H1 (cell line): ENCODE data around the gene TBC1D22A. TPM values are rescaled to one million over a fixed set of nuclear protein-coding genes. Genes with fewer than 3 reads are reported as not detected.

Experiments
- CTCF ChIA-PET: fragments of 300-600 bp; sonication (Branson Sonifier 250); formaldehyde crosslinking; loops from one replicate; lab custom pipeline; 2021; ENCODE audit not compliant: partially characterized antibody; lab: Charles Lee
- POLR2A ChIA-PET: fragments of 300-600 bp; sonication (Branson Sonifier 250); formaldehyde crosslinking; loops from one replicate; lab custom pipeline; 2021; ENCODE audit warnings: inconsistent platforms; ENCODE audit not compliant: partially characterized antibody; lab: Charles Lee
- DNase-seq, 2 experiments: peaks; one replicate each; pipeline versions ENCODE4 v3.0.0 to v3.0.0-alpha.2; 2010 to 2022; ENCODE audit warnings: low spot score in 2 of 2, low read depth in 1 of 2, mixed read lengths in 1 of 2
- FAIRE-seq: peaks from 2 replicates; lab custom pipeline; 2011; peaks lifted over from hg19 to GRCh38; lab: Jason Lieb, UNC
- H2AFZ ChIP-seq: 2 replicates; pipeline ENCODE4 v1.8.1; 2012; ENCODE audit warnings: low read length, inconsistent platforms
- H2AK5ac ChIP-seq: 2 replicates; pipeline ENCODE4 v1.6.1; 2013; ENCODE audit warnings: low read depth, low read length
- H2BK120ac ChIP-seq: replicated peaks from 2 replicates; pipeline ENCODE3; 2013; ENCODE audit warnings: low read depth, low read length, inconsistent platforms
- H2BK12ac ChIP-seq: 2 replicates; pipeline ENCODE4 v1.6.1; 2013; ENCODE audit warnings: low read depth, low read length
- H2BK15ac ChIP-seq: 2 replicates; pipeline ENCODE4 v1.6.1; 2013; ENCODE audit warnings: low read length
- H2BK20ac ChIP-seq: 2 replicates; pipeline ENCODE4 v1.6.1; 2013; ENCODE audit warnings: low read length
- H2BK5ac ChIP-seq: 2 replicates; pipeline ENCODE4 v1.6.1; 2013; ENCODE audit warnings: low read depth, low read length
- H3K14ac ChIP-seq: 2 replicates; pipeline ENCODE4 v1.6.1; 2013; ENCODE audit warnings: inconsistent platforms; ENCODE audit not compliant: insufficient read length
- H3K18ac ChIP-seq: 2 replicates; pipeline ENCODE4 v1.6.1; 2013; ENCODE audit warnings: low read length; ENCODE audit errors: extremely low read depth
- H3K23ac ChIP-seq: 2 replicates; pipeline ENCODE4 v1.6.1; 2013; ENCODE audit warnings: inconsistent platforms; ENCODE audit not compliant: insufficient read length
- H3K23me2 ChIP-seq: 2 replicates; pipeline ENCODE4 v1.6.1; 2013; ENCODE audit warnings: low read depth, low read length
- H3K27ac ChIP-seq: 2 replicates; pipeline ENCODE4 v1.6.1; 2011; ENCODE audit warnings: low read depth, low read length, inconsistent platforms
- H3K27me3 ChIP-seq, 4 experiments: replicated peaks in 1 of 4; 1 replicate in 1 of 4; 2 replicates in 3 of 4; pipeline versions ENCODE4 v1.6.1 to v1.8.1; 2011 to 2013; ENCODE audit warnings: low read length in 3 of 4, mild to moderate bottlenecking in 3 of 4, inconsistent platforms in 2 of 4, mixed read lengths in 2 of 4, moderate library complexity in 1 of 4; ENCODE audit not compliant: control insufficient read depth in 3 of 4, insufficient read depth in 3 of 4; ENCODE audit errors: extremely low read depth in 1 of 4
- H3K36me3 ChIP-seq, 4 experiments: 2 replicates each; pipeline versions ENCODE4 v1.6.1 to v1.8.1; 2011 to 2013; ENCODE audit warnings: mild to moderate bottlenecking in 4 of 4, low read length in 3 of 4, moderate library complexity in 2 of 4, control low read depth in 1 of 4, inconsistent platforms in 1 of 4; ENCODE audit not compliant: insufficient read depth in 4 of 4, control insufficient read depth in 2 of 4
- H3K4ac ChIP-seq: replicated peaks from 2 replicates; pipeline ENCODE3; 2013; ENCODE audit warnings: low read length, low read depth, mixed read lengths, inconsistent platforms; ENCODE audit not compliant: insufficient read length
- H3K4me1 ChIP-seq, 4 experiments: replicated peaks in 1 of 4; 1 replicate in 1 of 4; 2 replicates in 3 of 4; pipeline versions ENCODE4 v1.6.1 to v1.8.1; 2011 to 2013; ENCODE audit warnings: low read length in 3 of 4, inconsistent platforms in 2 of 4, mixed read lengths in 1 of 4; ENCODE audit not compliant: insufficient read depth in 4 of 4, control insufficient read depth in 3 of 4
- H3K4me2 ChIP-seq, 2 experiments: 2 replicates each; pipeline versions ENCODE4 v1.6.1 to v1.8.1; 2011 to 2013; ENCODE audit warnings: low read depth in 2 of 2, low read length in 2 of 2, control low read depth in 1 of 2, inconsistent platforms in 1 of 2, mild to moderate bottlenecking in 1 of 2; ENCODE audit not compliant: insufficient read depth in 1 of 2
- H3K4me3 ChIP-seq, 4 experiments: fragments of 200-600, 300-600 bp in 1 of 4; sonication (generic), shearing (Covaris generic), sonication (Bioruptor Twin) in 1 of 4; 2 replicates each; pipeline versions ENCODE4 v1.5.1 to v1.8.1; 2011 to 2016; ENCODE audit warnings: low read length in 4 of 4, low read depth in 3 of 4, control low read depth in 2 of 4, inconsistent platforms in 2 of 4, mild to moderate bottlenecking in 2 of 4, mixed read lengths in 1 of 4, moderate library complexity in 1 of 4; ENCODE audit not compliant: insufficient read depth in 2 of 4; ENCODE audit errors: extremely low read depth in 1 of 4
- H3K56ac ChIP-seq: replicated peaks from 2 replicates; pipeline ENCODE3; 2013; ENCODE audit warnings: low read depth, mild to moderate bottlenecking, mixed read lengths, low read length, inconsistent platforms; ENCODE audit not compliant: insufficient read length
- H3K79me1 ChIP-seq: 2 replicates; pipeline ENCODE4 v1.6.1; 2013; ENCODE audit warnings: low read depth, low read length, control low read depth
- H3K79me2 ChIP-seq, 2 experiments: 2 replicates each; pipeline versions ENCODE4 v1.6.1 to v1.8.1; 2012 to 2013; ENCODE audit warnings: low read length in 2 of 2, mild to moderate bottlenecking in 2 of 2, inconsistent platforms in 1 of 2; ENCODE audit not compliant: insufficient read depth in 2 of 2, control insufficient read depth in 1 of 2
- H3K9ac ChIP-seq, 4 experiments: replicated peaks in 1 of 4; 1 replicate in 1 of 4; 2 replicates in 3 of 4; pipeline versions ENCODE4 v1.6.1 to v1.8.1; 2011 to 2013; ENCODE audit warnings: low read depth in 3 of 4, low read length in 3 of 4, control low read depth in 2 of 4, mild to moderate bottlenecking in 2 of 4, moderate library complexity in 2 of 4, inconsistent platforms in 1 of 4; ENCODE audit errors: extremely low read depth in 1 of 4
- H3K9me3 ChIP-seq, 2 experiments: 2 replicates each; pipeline versions ENCODE4 v1.6.1 to v1.8.1; 2012 to 2013; ENCODE audit warnings: mild to moderate bottlenecking in 2 of 2, moderate library complexity in 2 of 2, control low read depth in 1 of 2, inconsistent platforms in 1 of 2, low read depth in 1 of 2, low read length in 1 of 2, mixed read lengths in 1 of 2; ENCODE audit not compliant: insufficient read depth in 2 of 2
- H4K20me1 ChIP-seq, 2 experiments: replicated peaks in 1 of 2; 2 replicates each; pipeline versions ENCODE3 to v1.8.1; 2011 to 2013; ENCODE audit warnings: inconsistent platforms in 2 of 2, low read length in 2 of 2, mild to moderate bottlenecking in 1 of 2; ENCODE audit not compliant: insufficient read depth in 2 of 2, control insufficient read depth in 1 of 2
- H4K5ac ChIP-seq: 2 replicates; pipeline ENCODE4 v1.6.1; 2013; ENCODE audit warnings: low read length, low read depth, mixed read lengths, inconsistent platforms; ENCODE audit not compliant: insufficient read length
- H4K8ac ChIP-seq: 2 replicates; pipeline ENCODE4 v1.8.0; 2013; ENCODE audit warnings: mild to moderate bottlenecking, moderate library complexity, low read length, inconsistent platforms; ENCODE audit not compliant: insufficient read depth; ENCODE audit errors: extremely low read depth
- H4K91ac ChIP-seq: replicated peaks from 2 replicates; pipeline ENCODE3; 2013; ENCODE audit warnings: low read length, mixed read lengths, inconsistent platforms; ENCODE audit not compliant: insufficient read length
- ASH2L ChIP-seq: fragments of 200-600, 300-600 bp; sonication (generic); IDR thresholded peaks from one replicate; pipeline ENCODE4 v1.7.1; 2017; ENCODE audit warnings: low read length
- ATF2 ChIP-seq: IDR thresholded peaks from 2 replicates; pipeline ENCODE4 v1.6.1; 2012; ENCODE audit warnings: low read length, inconsistent platforms
- WGBS, 2 experiments: shearing (Covaris generic) in 1 of 2; methylation state at CpG; one replicate each; pipeline versions ENCODE4 v1.1.6 to v1.1.7; 2013 to 2015; ENCODE audit warnings: low lambda C conversion rate in 2 of 2, mixed read lengths in 2 of 2, inconsistent platforms in 1 of 2, low coverage in 1 of 2, missing lambda C conversion rate in 1 of 2; ENCODE audit not compliant: insufficient replicate concordance in 2 of 2, insufficient coverage in 1 of 2, insufficient read length in 1 of 2; ENCODE audit errors: extremely low coverage in 1 of 2, missing lambda C conversion rate in 1 of 2; 5-methylcytosine and 5-hydroxymethylcytosine counted together
- polyA plus RNA-seq, 7 experiments: library from polyadenylated mRNA; depleted of rRNA in 3 of 7; stranded (reverse) in 5 of 7; unstranded in 2 of 7; fragments of >200 nt in 5 of 7; fragments of 200-250 nt in 2 of 7; gene quantifications; 1 replicate in 5 of 7; 2 replicates in 1 of 7; 4 replicates in 1 of 7; pipeline versions ENCODE4 v1.2.1 to v1.2.3, GENCODE V29; 2011 to 2013; ENCODE audit warnings: missing spikeins in 2 of 7, mixed read lengths in 2 of 7
- total RNA-seq: library from RNA; stranded (reverse); fragmentation: NEBNext Ultra II Directional; extraction: Animal tissue kit (Norgen Biotek cat#: 25700); gene quantifications from 2 replicates; pipeline ENCODE4 v1.2.1, GENCODE V29; 2021

The TBC1D22A gene
- total and polyA plus RNA-seq, 2 of the 8 experiments (the other 6 are each of a cell fraction or from before 2014, with no cell fraction given), result 11.9 to 18.4 TPM

DNA sequence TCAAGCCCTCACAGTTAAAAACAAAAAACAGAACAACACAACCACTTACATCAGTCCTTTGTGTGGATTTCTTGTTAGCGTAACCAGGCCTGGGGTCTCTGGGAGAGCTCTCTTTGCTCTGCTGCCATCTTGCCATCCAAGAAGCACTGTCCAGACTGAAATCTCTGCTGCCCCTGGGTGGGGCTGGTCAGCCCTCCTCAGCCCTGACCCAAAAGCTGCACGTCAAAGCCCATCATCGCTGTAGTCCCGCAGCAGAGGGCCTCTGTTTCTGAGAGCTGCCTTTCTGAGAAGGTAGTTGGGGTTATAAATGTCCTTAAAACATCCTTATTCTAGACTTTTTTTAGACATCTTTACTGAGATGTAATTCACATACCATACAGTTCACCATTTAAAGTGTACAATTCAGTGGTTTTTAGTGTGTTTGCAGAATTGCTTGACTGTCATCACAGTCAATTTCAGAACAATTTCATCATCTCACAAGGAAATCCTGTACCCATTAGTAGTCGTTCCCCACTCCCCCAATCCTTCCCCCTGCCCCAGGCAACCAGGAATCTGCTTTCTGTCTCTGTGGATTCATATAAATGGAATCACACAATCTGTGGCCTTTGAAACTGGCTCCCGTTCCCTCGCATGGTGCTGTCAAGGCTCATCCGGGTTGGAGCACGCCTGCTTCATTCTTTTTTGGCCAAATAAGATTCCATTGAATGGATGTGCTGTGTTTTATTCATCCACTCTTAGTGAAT lies 94.9 kb downstream of the TBC1D22A start:
- Histone ChIP-seq H4K91ac (no peak overlapping the region), H2BK120ac (no peak overlapping the region), H3K36me3 (no peaks in the 10 kb centered on the region), H2BK15ac (no peak overlapping the region), H2BK5ac (no peak overlapping the region), H4K5ac (no peak overlapping the region), H3K23me2 (no peaks in the 10 kb centered on the region), H3K9me3 (no peaks in the 10 kb centered on the region), H3K79me1 (no peaks in the 10 kb centered on the region; the same call in 1 of the 2 replicates), H3K14ac (no peak overlapping the region), H3K4me3 (no peak overlapping the region), H2AFZ (no peak overlapping the region), H2BK12ac (no peak overlapping the region), H3K18ac (no peak overlapping the region), H3K79me2 (peaks cover 0 to 7% of the 10 kb centered on the region in 2 experiments; a peak in 1 of 4 replicates), H4K20me1 (peaks cover 0 to 3% of the 10 kb centered on the region in 2 experiments), H4K8ac (no peak overlapping the region), H3K4me1 (peaks cover 0 to 6% (median under 1%) of the 10 kb centered on the region in 4 experiments; a peak in 3 of 7 replicates), H3K9ac (no peak overlapping the region), H3K4ac (no peak overlapping the region), H2AK5ac (no peak overlapping the region), H3K23ac (no peak overlapping the region), H2BK20ac (no peak overlapping the region), H3K4me2 (no peak overlapping the region), H3K27me3 (no peaks in the 10 kb centered on the region), H3K27ac (no peak overlapping the region), H3K56ac (no peak overlapping the region)
- WGBS, 2 experiments, result 91% methylated on average over 9 of the region's 9 CpGs; no CpG with 5 or more reads in 1 of the 2 experiments
- DNase-seq, result no peak
- POLR2A ChIA-PET, result no interaction called here
- FAIRE-seq, result no peak
- CTCF ChIA-PET, result interaction anchor here (1.0 to 2.3 kb wide), 2 partner anchors 31 to 59 kb away, joined by 3 to 6 read pairs; no protein-coding TSS in a partner anchor
- no peak for TF ChIP-seq ASH2L
- no peak for TF ChIP-seq ATF2
